ENCODE data around the gene CLEC16A.

The CLEC16A gene

GRCh38 chr16:10971560-10971961, 27.2 kb downstream of the CLEC16A start:
- Histone ChIP-seq H3K9ac (ENCODE audit: low read length) (no peak overlapping the region), H3K4me3 (ENCODE audit: low read depth, low read length) (no peak overlapping the region)

GRCh38 chr16:10972108-10972818, 27.9 kb downstream of the CLEC16A start:
- Histone ChIP-seq H3K4me3 (ENCODE audit: low read depth, low read length) (no peak overlapping the region), H3K27ac (ENCODE audit: low read depth, low read length) (no peak overlapping the region), H3K36me3 (ENCODE audit: control insufficient read depth, insufficient read depth, low read length) (peaks cover 10% of the 10 kb centered on the region), H3K9ac (ENCODE audit: low read length) (no peak overlapping the region), H3K9me3 (ENCODE audit: control insufficient read depth, insufficient read depth, low read depth, low read length) (no peaks in the 10 kb centered on the region), H3K4me1 (ENCODE audit: control insufficient read depth, insufficient read depth, low read length) (peaks cover 14% of the 10 kb centered on the region; the same call in 1 of the 2 replicates), H3K27me3 (ENCODE audit: control insufficient read depth, insufficient read depth, low read length) (no peaks in the 10 kb centered on the region)

More at GRCh38 chr16:10971560-10971961, 27.2 kb downstream of the CLEC16A start:
- no peaks in the 10 kb centered on the region for H3K9me3 ChIP-seq (ENCODE audit: control insufficient read depth, insufficient read depth, low read depth, low read length)
- H3K4me1 ChIP-seq (ENCODE audit: control insufficient read depth, insufficient read depth, low read length), result peaks cover 9% of the 10 kb centered on the region; the same call in 1 of the 2 replicates
- no peak overlapping the region for H3K27ac ChIP-seq (ENCODE audit: low read depth, low read length)
- peaks cover 10% of the 10 kb centered on the region for H3K36me3 ChIP-seq (ENCODE audit: control insufficient read depth, insufficient read depth, low read length)
- H3K27me3 ChIP-seq (ENCODE audit: control insufficient read depth, insufficient read depth, low read length), result no peaks in the 10 kb centered on the region

GRCh38 chr16:10972819-10973464, 28.6 kb downstream of the CLEC16A start:
- Histone ChIP-seq H3K9me3 (ENCODE audit: control insufficient read depth, insufficient read depth, low read depth, low read length) (no peaks in the 10 kb centered on the region), H3K4me1 (ENCODE audit: control insufficient read depth, insufficient read depth, low read length) (peaks cover 14% of the 10 kb centered on the region; the same call in 1 of the 2 replicates), H3K27me3 (ENCODE audit: control insufficient read depth, insufficient read depth, low read length) (no peaks in the 10 kb centered on the region), H3K9ac (ENCODE audit: low read length) (no peak overlapping the region), H3K27ac (ENCODE audit: low read depth, low read length) (no peak overlapping the region), H3K36me3 (ENCODE audit: control insufficient read depth, insufficient read depth, low read length) (peaks cover 12% of the 10 kb centered on the region), H3K4me3 (ENCODE audit: low read depth, low read length) (no peak overlapping the region)

- Histone ChIP-seq H3K4me1 (ENCODE audit: control insufficient read depth, insufficient read depth, low read length) (peaks cover 24% of the 10 kb centered on the region; the same call in 1 of the 2 replicates), H3K9me3 (ENCODE audit: control insufficient read depth, insufficient read depth, low read depth, low read length) (no peaks in the 10 kb centered on the region), H3K27ac (ENCODE audit: low read depth, low read length) (no peak overlapping the region), H3K27me3 (ENCODE audit: control insufficient read depth, insufficient read depth, low read length) (no peaks in the 10 kb centered on the region), H3K4me3 (ENCODE audit: low read depth, low read length) (no peak overlapping the region), H3K9ac (ENCODE audit: low read length) (no peak overlapping the region), H3K36me3 (ENCODE audit: control insufficient read depth, insufficient read depth, low read length) (peaks cover 10% of the 10 kb centered on the region; the same call in 1 of the 2 replicates)
These were observed 32.3 kb downstream of the CLEC16A start for GRCh38 chr16:10976634-10977033.

- Histone ChIP-seq H3K4me1 (ENCODE audit: control insufficient read depth, insufficient read depth, low read length) (peaks cover 16% of the 10 kb centered on the region; the same call in 1 of the 2 replicates), H3K36me3 (ENCODE audit: control insufficient read depth, insufficient read depth, low read length) (peaks cover 10% of the 10 kb centered on the region), H3K9ac (ENCODE audit: low read length) (no peak overlapping the region), H3K9me3 (ENCODE audit: control insufficient read depth, insufficient read depth, low read depth, low read length) (no peaks in the 10 kb centered on the region), H3K27me3 (ENCODE audit: control insufficient read depth, insufficient read depth, low read length) (no peaks in the 10 kb centered on the region), H3K4me3 (ENCODE audit: low read depth, low read length) (no peak overlapping the region), H3K27ac (ENCODE audit: low read depth, low read length) (no peak overlapping the region)
These were observed 33.8 kb downstream of the CLEC16A start for GRCh38 chr16:10978124-10978523.

GRCh38 chr16:10978871-10979446, 34.6 kb downstream of the CLEC16A start:
- Histone ChIP-seq H3K4me3 (ENCODE audit: low read depth, low read length) (no peak overlapping the region), H3K27ac (ENCODE audit: low read depth, low read length) (no peak overlapping the region), H3K27me3 (ENCODE audit: control insufficient read depth, insufficient read depth, low read length) (no peaks in the 10 kb centered on the region), H3K36me3 (ENCODE audit: control insufficient read depth, insufficient read depth, low read length) (peaks cover 13% of the 10 kb centered on the region), H3K4me1 (ENCODE audit: control insufficient read depth, insufficient read depth, low read length) (peaks cover 16% of the 10 kb centered on the region; the same call in 1 of the 2 replicates), H3K9me3 (ENCODE audit: control insufficient read depth, insufficient read depth, low read depth, low read length) (no peaks in the 10 kb centered on the region), H3K9ac (ENCODE audit: low read length) (no peak overlapping the region)

GRCh38 chr16:10979717-10980601, 35.6 kb downstream of the CLEC16A start:
- H3K4me3 ChIP-seq (ENCODE audit: low read depth, low read length), result no peak overlapping the region
- H3K27me3 ChIP-seq (ENCODE audit: control insufficient read depth, insufficient read depth, low read length), result no peaks in the 10 kb centered on the region
- no peaks in the 10 kb centered on the region for H3K9me3 ChIP-seq (ENCODE audit: control insufficient read depth, insufficient read depth, low read depth, low read length)
- peaks cover 13% of the 10 kb centered on the region for H3K36me3 ChIP-seq (ENCODE audit: control insufficient read depth, insufficient read depth, low read length)
- no peak overlapping the region for H3K9ac ChIP-seq (ENCODE audit: low read length)
- no peak overlapping the region for H3K27ac ChIP-seq (ENCODE audit: low read depth, low read length)
- peaks cover 16% of the 10 kb centered on the region; the same call in 1 of the 2 replicates for H3K4me1 ChIP-seq (ENCODE audit: control insufficient read depth, insufficient read depth, low read length)

- Histone ChIP-seq H3K27me3 (ENCODE audit: control insufficient read depth, insufficient read depth, low read length) (no peaks in the 10 kb centered on the region), H3K9ac (ENCODE audit: low read length) (no peak overlapping the region), H3K9me3 (ENCODE audit: control insufficient read depth, insufficient read depth, low read depth, low read length) (no peaks in the 10 kb centered on the region), H3K36me3 (ENCODE audit: control insufficient read depth, insufficient read depth, low read length) (peaks cover 13% of the 10 kb centered on the region), H3K4me1 (ENCODE audit: control insufficient read depth, insufficient read depth, low read length) (peaks cover 16% of the 10 kb centered on the region; the same call in 1 of the 2 replicates), H3K4me3 (ENCODE audit: low read depth, low read length) (no peak overlapping the region), H3K27ac (ENCODE audit: low read depth, low read length) (no peak overlapping the region)
These were observed 36.4 kb downstream of the CLEC16A start for GRCh38 chr16:10980813-10981212.

- H3K27ac ChIP-seq (ENCODE audit: low read depth, low read length), result no peak overlapping the region
- H3K9me3 ChIP-seq (ENCODE audit: control insufficient read depth, insufficient read depth, low read depth, low read length), result no peaks in the 10 kb centered on the region
- H3K4me3 ChIP-seq (ENCODE audit: low read depth, low read length), result no peak overlapping the region
- H3K4me1 ChIP-seq (ENCODE audit: control insufficient read depth, insufficient read depth, low read length), result peaks cover 16% of the 10 kb centered on the region; the same call in 1 of the 2 replicates
- no peak overlapping the region for H3K9ac ChIP-seq (ENCODE audit: low read length)
- H3K36me3 ChIP-seq (ENCODE audit: control insufficient read depth, insufficient read depth, low read length), result peaks cover 13% of the 10 kb centered on the region
- H3K27me3 ChIP-seq (ENCODE audit: control insufficient read depth, insufficient read depth, low read length), result no peaks in the 10 kb centered on the region
These were observed 37.4 kb downstream of the CLEC16A start for GRCh38 chr16:10981697-10982216.

- Histone ChIP-seq H3K9me3 (ENCODE audit: control insufficient read depth, insufficient read depth, low read depth, low read length) (no peaks in the 10 kb centered on the region), H3K36me3 (ENCODE audit: control insufficient read depth, insufficient read depth, low read length) (peaks cover 13% of the 10 kb centered on the region), H3K4me1 (ENCODE audit: control insufficient read depth, insufficient read depth, low read length) (peaks cover 11% of the 10 kb centered on the region; the same call in 1 of the 2 replicates), H3K4me3 (ENCODE audit: low read depth, low read length) (no peak overlapping the region), H3K27ac (ENCODE audit: low read depth, low read length) (no peak overlapping the region), H3K9ac (ENCODE audit: low read length) (no peak overlapping the region), H3K27me3 (ENCODE audit: control insufficient read depth, insufficient read depth, low read length) (no peaks in the 10 kb centered on the region)
These were observed 38.2 kb downstream of the CLEC16A start for GRCh38 chr16:10982465-10983150.
